Gastrocnemius medialis (tissue), 4 donors: ENCODE results near the gene MEGF6. TPM values are rescaled to one million over a fixed set of nuclear protein-coding genes. Genes with fewer than 3 reads are reported as not detected.

Experiments used
- ATAC-seq, 2 donors: fragments of 150-250 bp; one replicate each; pipeline ENCODE4 v1.9.1; 2016
- DNase-seq, 2 donors: peaks; one replicate each; pipeline ENCODE4 v3.0.0-alpha.2; 2019
- H3K27ac ChIP-seq, 4 donors: fragments of 200-600 bp; sonication (generic); 1 replicate in 1 of 4; 2 replicates in 3 of 4; pipeline ENCODE4 v1.5.1; 2016 to 2018; ENCODE audit warnings: mild to moderate bottlenecking in 2 of 4, moderate library complexity in 1 of 4
- H3K27me3 ChIP-seq, 3 donors: fragments of 200-600 bp; sonication (generic) in 2 of 3; 1 replicate in 1 of 3; 2 replicates in 2 of 3; pipeline versions ENCODE4 v1.5.1 to v1.6.0; 2016 to 2019; ENCODE audit warnings: mild to moderate bottlenecking in 1 of 3, moderate library complexity in 1 of 3
- H3K36me3 ChIP-seq, 2 donors: fragments of 200-600 bp; sonication (generic) in 1 of 2; one replicate each; pipeline ENCODE4 v1.5.1; 2017 to 2018
- H3K4me1 ChIP-seq, 2 donors: fragments of 200-600 bp; sonication (generic) in 1 of 2; one replicate each; pipeline ENCODE4 v1.5.1; 2016 to 2017; ENCODE audit warnings: mild to moderate bottlenecking in 2 of 2
- H3K4me3 ChIP-seq, 4 donors: fragments of 200-600 bp; sonication (generic) in 3 of 4; 1 replicate in 1 of 4; 2 replicates in 3 of 4; pipeline ENCODE4 v1.5.1; 2016 to 2019; ENCODE audit warnings: mild to moderate bottlenecking in 2 of 4
- H3K9me3 ChIP-seq, 3 donors: fragments of 200-600 bp; sonication (generic) in 2 of 3; 1 replicate in 1 of 3; 2 replicates in 2 of 3; pipeline ENCODE4 v1.5.1; 2016 to 2019
- CTCF ChIP-seq, 5 experiments: fragments of 450-650 bp in 3 of 5; fragments of 200-600 bp in 2 of 5; sonication (generic) in 2 of 5; IDR thresholded peaks in 4 of 5; conservative IDR thresholded peaks in 1 of 5; 1 replicate in 4 of 5; 2 replicates in 1 of 5; pipeline ENCODE4 v1.5.1; 2016 to 2019; ENCODE audit warnings: antibody characterized with exemption in 5 of 5, mild to moderate bottlenecking in 3 of 5, moderate library complexity in 3 of 5
- POLR2A ChIP-seq, 2 donors: fragments of 450-650 bp; IDR thresholded peaks; one replicate each; pipeline ENCODE4 v1.6.1; 2017; ENCODE audit warnings: antibody characterized with exemption in 2 of 2, mild to moderate bottlenecking in 2 of 2, moderate library complexity in 2 of 2
- in situ Hi-C, 4 donors: fragments of 200-750 bp; cut with MboI; loops; one replicate each; pipeline versions ENCODE4 v1.15.0 to v1.8.0; 2017; ENCODE audit warnings: low sequenced_read_pairs in 4 of 4
- intact Hi-C: fragments of 100-400 bp; cut with DNase I; formaldehyde crosslinking; loops from one replicate; pipeline ENCODE4 v1.15.1; 2023; ENCODE audit warnings: low total_unique reads
- total RNA-seq, 4 donors: library from RNA; depleted of rRNA; stranded (reverse); fragments of >200 nt; gene quantifications; one replicate each; pipeline versions ENCODE4 v1.1.0 to v1.2.3, GENCODE V29; 2016

The MEGF6 gene
- total RNA-seq, 4 donors from 2014 or later, result 1.9 to 5.7 (median 4.9) TPM

DNA sequence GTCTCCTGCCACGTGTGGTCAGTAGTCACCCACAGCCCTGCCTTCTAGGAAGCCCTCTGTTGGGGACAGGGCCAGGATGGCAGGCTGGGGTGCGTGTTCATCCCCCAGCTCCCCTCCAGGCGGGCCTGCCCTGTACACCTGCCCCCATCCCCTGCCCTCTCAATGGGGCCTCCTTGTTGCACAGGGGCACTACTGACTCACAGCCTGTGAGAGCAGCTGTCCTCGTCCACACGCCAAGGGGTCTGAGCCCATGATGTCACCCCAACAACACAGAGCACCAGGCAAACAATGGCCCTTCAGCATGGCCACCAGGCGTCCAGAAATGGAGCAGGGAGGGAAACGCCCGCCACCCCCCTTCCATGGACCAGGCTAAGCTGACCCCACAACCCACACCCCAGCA, 92.6 kb downstream of the MEGF6 start:
- in situ Hi-C loops (no loop called here), intact Hi-C loops (no loop called here)
- Histone ChIP-seq H3K27me3 (no peaks in the 10 kb centered on the region), H3K9me3 (no peaks in the 10 kb centered on the region), H3K4me3 (no peak overlapping the region), H3K27ac (no peak overlapping the region), H3K4me1 (no peaks in the 10 kb centered on the region), H3K36me3 (no peaks in the 10 kb centered on the region)
- DNase-seq (no peak), ATAC-seq (no peak)
- TF ChIP-seq POLR2A (IDR thresholded peaks at IDR 0.05), result no peak
- no peak for TF ChIP-seq CTCF (IDR thresholded peaks at IDR 0.05 in 4 of 5, conservative IDR thresholded peaks at IDR 0.05 in 1 of 5)

- H3K27me3 ChIP-seq, result no peaks in the 10 kb centered on the region
- intact Hi-C loops, result no loop called here
- ATAC-seq (no peak), DNase-seq (no peak)
- TF ChIP-seq POLR2A (IDR thresholded peaks at IDR 0.05) (no peak), CTCF (IDR thresholded peaks at IDR 0.05 in 4 of 5, conservative IDR thresholded peaks at IDR 0.05 in 1 of 5) (peak in 4 of 5 experiments; percentile 51 to 71 (median 55))
- no peaks in the 10 kb centered on the region for H3K4me1 ChIP-seq
- in situ Hi-C loops, result no loop called here
- H3K4me3 ChIP-seq, result no peak overlapping the region
- H3K36me3 ChIP-seq, result no peaks in the 10 kb centered on the region
- no peak overlapping the region for H3K27ac ChIP-seq
- no peaks in the 10 kb centered on the region for H3K9me3 ChIP-seq
These were observed 93.1 kb downstream of the MEGF6 start for GRCh38 chr1:3518256-3518655.

DNA sequence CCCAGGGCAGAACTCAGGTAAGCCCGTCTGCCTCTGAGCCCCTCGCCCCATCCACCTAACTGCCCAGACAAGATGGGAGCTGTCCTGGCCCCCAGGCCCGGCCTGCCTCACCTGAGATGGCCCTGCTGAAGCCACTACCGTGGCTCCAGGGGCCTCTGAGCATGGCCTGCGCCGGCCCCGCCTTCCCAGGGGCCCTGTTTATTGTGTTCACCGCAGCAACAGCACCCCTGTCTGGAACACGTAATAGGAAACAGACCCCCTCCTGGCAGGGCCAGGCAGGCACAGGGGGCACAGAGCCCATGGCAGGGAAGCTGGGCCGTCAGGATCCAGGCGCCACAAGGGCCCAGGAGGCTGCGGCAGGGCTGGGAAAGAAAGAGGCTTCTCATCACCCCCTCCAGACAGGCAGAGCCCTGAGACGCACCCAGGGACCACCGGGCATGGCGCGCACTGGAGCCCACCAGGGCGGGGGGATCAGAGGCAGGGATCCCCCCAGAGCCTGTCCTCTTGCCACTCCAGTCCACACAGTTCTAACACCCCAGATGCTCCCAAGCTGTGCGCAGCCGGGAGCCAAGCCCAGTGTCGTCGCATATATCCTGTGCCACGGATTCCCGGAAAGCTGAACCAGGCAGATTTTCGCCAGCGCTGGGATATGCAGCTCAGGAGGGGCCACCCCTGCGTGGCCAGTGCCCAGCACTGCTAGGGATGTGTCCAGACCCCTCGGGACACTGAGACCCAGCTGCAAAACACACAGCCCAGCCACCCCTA, 94.2 kb downstream of the MEGF6 start:
- H3K4me3 ChIP-seq, result no peak overlapping the region
- in situ Hi-C loops (no loop called here), intact Hi-C loops (no loop called here)
- no peak overlapping the region for H3K27ac ChIP-seq
- TF ChIP-seq POLR2A (IDR thresholded peaks at IDR 0.05), result no peak
- TF ChIP-seq CTCF (IDR thresholded peaks at IDR 0.05 in 4 of 5, conservative IDR thresholded peaks at IDR 0.05 in 1 of 5), result no peak
- no peaks in the 10 kb centered on the region for H3K4me1 ChIP-seq
- ATAC-seq (no peak), DNase-seq (no peak)
- no peaks in the 10 kb centered on the region for H3K27me3 ChIP-seq
- no peaks in the 10 kb centered on the region for H3K9me3 ChIP-seq
- no peaks in the 10 kb centered on the region for H3K36me3 ChIP-seq

- TF ChIP-seq CTCF (IDR thresholded peaks at IDR 0.05 in 4 of 5, conservative IDR thresholded peaks at IDR 0.05 in 1 of 5) (no peak), POLR2A (IDR thresholded peaks at IDR 0.05) (no peak)
- intact Hi-C loops (no loop called here), in situ Hi-C loops (no loop called here)
- no peaks in the 10 kb centered on the region for H3K27me3 ChIP-seq
- H3K27ac ChIP-seq, result no peak overlapping the region
- no peak overlapping the region for H3K4me3 ChIP-seq
- H3K4me1 ChIP-seq, result no peaks in the 10 kb centered on the region
- no peak for DNase-seq
- no peaks in the 10 kb centered on the region for H3K36me3 ChIP-seq
- H3K9me3 ChIP-seq, result no peaks in the 10 kb centered on the region
- no peak for ATAC-seq
These were observed 94.8 kb downstream of the MEGF6 start for GRCh38 chr1:3516481-3516869.
